Stimulated activated naive CD8-positive, alpha-beta T cell treated with anti-CD3 and anti-CD28 coated beads, Interleukin-15, Interleukin-2, amounts not matched to agents 100 U/mL and 50 U/mL, for 24 hours (primary cell): Measurements from ENCODE around the gene LILRA5.
A peak's percentile ranks its signal among the peaks of the same experiment; 100 is the strongest.
"Not testable (repeated sequence)": the region's sequence is repeated elsewhere in the genome, so short reads cannot be mapped to it uniquely, and the experiment has no call there.

Experiments
- ATAC-seq: fragments of 150-1000 bp; cut with Tn5 transposase; one replicate; pipeline ENCODE4 v1.10.0; 2021
- DNase-seq: peaks from one replicate; pipeline ENCODE4 v3.0.0; 2021

Gene LILRA5

GRCh38 chr19:54333586-54334298 lies 20.8 kb upstream of the LILRA5 start:
- DNase-seq (no peak), ATAC-seq (no peak)

GRCh38 chr19:54332149-54332548 lies 19.2 kb upstream of the LILRA5 start:
- DNase-seq (no peak), ATAC-seq (no peak)

- DNase-seq (no peak), ATAC-seq (no peak)
Measured at GRCh38 chr19:54331626-54332025, 18.7 kb upstream of the LILRA5 start.

GRCh38 chr19:54329476-54330165 lies 16.7 kb upstream of the LILRA5 start:
- ATAC-seq: no peak

GRCh38 chr19:54328781-54329180 lies 15.8 kb upstream of the LILRA5 start:
- ATAC-seq, DNase-seq: not testable (repeated sequence)

More at GRCh38 chr19:54329476-54330165, 16.7 kb upstream of the LILRA5 start:
- no peak for DNase-seq

GRCh38 chr19:54325631-54326030 lies 12.7 kb upstream of the LILRA5 start:
- DNase-seq (no peak), ATAC-seq (no peak)

- DNase-seq: peak; percentile 48
- ATAC-seq: peak; percentile 48
Measured at GRCh38 chr19:54325194-54325621, 12.2 kb upstream of the LILRA5 start.

- ATAC-seq (no peak), DNase-seq (no peak)
Measured at GRCh38 chr19:54324071-54324470, 11.1 kb upstream of the LILRA5 start.

GRCh38 chr19:54322934-54323333 lies 10.0 kb upstream of the LILRA5 start:
- not testable (repeated sequence) for ATAC-seq, DNase-seq

GRCh38 chr19:54322295-54322694 lies 9.3 kb upstream of the LILRA5 start:
- DNase-seq, ATAC-seq: not testable (repeated sequence)

GRCh38 chr19:54319892-54320670 lies 7.1 kb upstream of the LILRA5 start:
- ATAC-seq: no peak

GRCh38 chr19:54319049-54319448 lies 6.1 kb upstream of the LILRA5 start:
- ATAC-seq: no peak
- DNase-seq: no peak

More at GRCh38 chr19:54319892-54320670, 7.1 kb upstream of the LILRA5 start:
- DNase-seq: no peak

- no peak for ATAC-seq
Measured at GRCh38 chr19:54317965-54318240, 4.9 kb upstream of the LILRA5 start.

GRCh38 chr19:54317108-54317964 lies 4.4 kb upstream of the LILRA5 start:
- ATAC-seq (no peak), DNase-seq (no peak)

More at GRCh38 chr19:54317965-54318240, 4.9 kb upstream of the LILRA5 start:
- DNase-seq: no peak

GRCh38 chr19:54316746-54317107 lies 3.8 kb upstream of the LILRA5 start:
- ATAC-seq (no peak), DNase-seq (no peak)

GRCh38 chr19:54315956-54316355 lies 3.0 kb upstream of the LILRA5 start:
- DNase-seq: no peak
- no peak for ATAC-seq

GRCh38 chr19:54312011-54312410 lies 955 bp downstream of the LILRA5 start:
- no peak for ATAC-seq
- DNase-seq: no peak

GRCh38 chr19:54311486-54311885 lies 1.5 kb downstream of the LILRA5 start:
- no peak for DNase-seq

GRCh38 chr19:54310543-54310942 lies 2.4 kb downstream of the LILRA5 start:
- DNase-seq (no peak), ATAC-seq (no peak)

More at GRCh38 chr19:54311486-54311885, 1.5 kb downstream of the LILRA5 start:
- no peak for ATAC-seq

- no peak for ATAC-seq
- DNase-seq: no peak
Measured at GRCh38 chr19:54309811-54310210, 3.2 kb downstream of the LILRA5 start.

GRCh38 chr19:54307389-54308020 lies 5.5 kb downstream of the LILRA5 start:
- ATAC-seq: no peak
- DNase-seq: no peak

GRCh38 chr19:54305141-54305540 lies 7.8 kb downstream of the LILRA5 start:
- DNase-seq: no peak
- no peak for ATAC-seq
